K562 (cell line): ENCODE data around the gene COL23A1. TPM values are rescaled to one million over a fixed set of nuclear protein-coding genes. Genes with fewer than 3 reads are reported as not detected.

Experiments
- ATAC-seq: fragments of 200-7000 bp; cut with Tn5 transposase; 3 replicates; pipeline ENCODE4 v1.9.1; 2020; ENCODE audit warnings: moderate library complexity
- BruUV-seq: library from RNA; stranded (reverse); fragments of 400-500 nt; replicated peaks from 2 replicates; lab custom pipeline; 2021; lab: Mats Ljungman, UMichigan
- CTCF ChIA-PET: fragments of 300-600 bp; formaldehyde crosslinking; extraction: SDS; loops from one replicate; lab custom pipeline; 2021; ENCODE audit warnings: low intra/inter-chr PET ratio; lab: Yijun Ruan, JAX
- POLR2A ChIA-PET: fragments of 300-600, 350-650 bp; sonication (Branson Sonifier 250); formaldehyde crosslinking; extraction: SDS; loops from one replicate; lab custom pipeline; 2021; ENCODE audit warnings: antibody characterized with exemption, inconsistent platforms; lab: Yijun Ruan, JAX
- DNase-seq, 4 experiments: peaks; one replicate each; pipeline versions ENCODE4 v3.0.0 to v3.0.0-alpha.2; 2011 to 2018; ENCODE audit warnings: low spot score in 3 of 4, mixed read lengths in 3 of 4; ENCODE audit errors: extremely low read depth in 1 of 4
- FAIRE-seq: peaks from 2 replicates; lab custom pipeline; 2011; peaks lifted over from hg19 to GRCh38; lab: Jason Lieb, UNC
- H2AFZ ChIP-seq: 2 replicates; pipeline ENCODE4 v1.6.0; 2011; ENCODE audit warnings: low read depth, low read length, control low read depth, inconsistent platforms
- H3K27ac ChIP-seq: fragments of 200-600 bp; 3 replicates; pipeline ENCODE4 v1.8.0; 2011; ENCODE audit warnings: low read depth, mild to moderate bottlenecking, control low read depth, inconsistent platforms, low read length, moderate library complexity, mixed read lengths; ENCODE audit errors: extremely low read depth
- H3K27me3 ChIP-seq, 2 experiments: fragments of 300-600 bp in 1 of 2; 2 replicates in 1 of 2; 3 replicates in 1 of 2; pipeline versions ENCODE4 v1.6.0 to v1.8.0; 2011; ENCODE audit warnings: inconsistent platforms in 2 of 2, low read length in 2 of 2, mild to moderate bottlenecking in 1 of 2, mixed read lengths in 1 of 2, moderate library complexity in 1 of 2; ENCODE audit not compliant: control insufficient read depth in 2 of 2, insufficient read depth in 2 of 2
- H3K36me3 ChIP-seq: fragments of 300-600 bp; 3 replicates; pipeline ENCODE4 v1.8.0; 2011; ENCODE audit warnings: mild to moderate bottlenecking, low read length, inconsistent platforms; ENCODE audit not compliant: control insufficient read depth, insufficient read depth
- H3K4me1 ChIP-seq, 2 experiments: fragments of 200-600 bp in 1 of 2; replicated peaks in 1 of 2; 2 replicates in 1 of 2; 3 replicates in 1 of 2; pipeline versions ENCODE4 v1.5.1 to v1.8.0; 2011; ENCODE audit warnings: inconsistent platforms in 2 of 2, low read length in 2 of 2, mild to moderate bottlenecking in 1 of 2, mixed read lengths in 1 of 2, moderate library complexity in 1 of 2; ENCODE audit not compliant: control insufficient read depth in 2 of 2, insufficient read depth in 2 of 2
- H3K4me2 ChIP-seq: 2 replicates; pipeline ENCODE4 v1.6.1; 2011; ENCODE audit warnings: low read length, control low read depth, inconsistent platforms, mixed read lengths; ENCODE audit not compliant: insufficient read depth
- H3K4me3 ChIP-seq: fragments of 200-600 bp; sonication (generic), shearing (Covaris generic); 2 replicates; pipeline ENCODE4 v1.5.1; 2016; ENCODE audit warnings: control low read depth, inconsistent platforms
- H3K79me2 ChIP-seq: fragments of 200-600 bp; 3 replicates; pipeline ENCODE4 v1.8.0; 2011; ENCODE audit warnings: low read length, inconsistent platforms; ENCODE audit not compliant: control insufficient read depth, insufficient read depth
- H3K9ac ChIP-seq, 2 experiments: 2 replicates each; pipeline versions ENCODE4 v1.6.0 to v1.6.1; 2011; ENCODE audit warnings: low read depth in 2 of 2, low read length in 2 of 2, control low read depth in 1 of 2, inconsistent platforms in 1 of 2, mild to moderate bottlenecking in 1 of 2, mixed read lengths in 1 of 2; ENCODE audit not compliant: insufficient read depth in 1 of 2
- H3K9me1 ChIP-seq: one replicate; pipeline ENCODE4 v1.6.0; 2011; ENCODE audit warnings: inconsistent platforms, mild to moderate bottlenecking, low read length, moderate library complexity; ENCODE audit not compliant: control insufficient read depth, insufficient read depth
- H3K9me3 ChIP-seq: replicated peaks from 2 replicates; pipeline ENCODE4 v1.5.1; 2011; ENCODE audit warnings: low read depth, low read length, inconsistent platforms; ENCODE audit not compliant: control insufficient read depth, insufficient read depth
- H4K20me1 ChIP-seq: replicated peaks from 2 replicates; pipeline ENCODE4 v1.6.1; 2011; ENCODE audit warnings: low read length, inconsistent platforms, mixed read lengths; ENCODE audit not compliant: control insufficient read depth, insufficient read depth
- ARID3B ChIP-seq: fragments of 250-450 bp; sonication (Bioruptor Pico); IDR thresholded peaks from 2 replicates; pipeline ENCODE4 v1.4.0; 2020; ENCODE audit warnings: borderline replicate concordance
- FOXA3 ChIP-seq, 2 experiments: fragments of 450-650 bp in 1 of 2; sonication (generic) in 1 of 2; formaldehyde crosslinking; IDR thresholded peaks in 1 of 2; conservative IDR thresholded peaks in 1 of 2; 2 replicates each; pipeline versions ENCODE4 v1.4.0 to v1.8.0; 2020 to 2022; ENCODE audit warnings: mild to moderate bottlenecking in 2 of 2, missing genetic modification reagents in 1 of 2
- KDM5B ChIP-seq: fragments of 200-600 bp; sonication (generic); IDR thresholded peaks from 2 replicates; pipeline ENCODE4 v1.6.1; 2012; ENCODE audit warnings: low read depth, mild to moderate bottlenecking, moderate library complexity, low read length, control low read depth, inconsistent platforms; ENCODE audit not compliant: insufficient replicate concordance
- MCM2 ChIP-seq: fragments of 450-650 bp; IDR thresholded peaks from 2 replicates; pipeline ENCODE4 v1.6.1; 2017; ENCODE audit warnings: low read depth, mild to moderate bottlenecking
- MXI1 ChIP-seq: IDR thresholded peaks from 2 replicates; pipeline ENCODE4 v1.6.1; 2011; ENCODE audit warnings: low read depth, mild to moderate bottlenecking, improper control_type of control experiment, low read length
- NFE2 ChIP-seq: IDR thresholded peaks from 2 replicates; pipeline ENCODE4 v1.6.1; 2014; ENCODE audit warnings: antibody characterized with exemption, low read depth
- PRPF4 ChIP-seq: fragments of 200-400 bp; formaldehyde crosslinking; IDR thresholded peaks from one replicate; pipeline ENCODE4 v1.6.1; 2017; ENCODE audit warnings: low read length, low read depth, mild to moderate bottlenecking; ENCODE audit not compliant: insufficient read depth, poor library complexity, severe bottlenecking
- SMAD3 ChIP-seq: fragments of 450-650 bp; formaldehyde crosslinking; conservative IDR thresholded peaks from 2 replicates; pipeline ENCODE4 v1.4.0; 2020; ENCODE audit warnings: mild to moderate bottlenecking
- SNRNP70 ChIP-seq: fragments of 200-400 bp; formaldehyde crosslinking; optimal IDR thresholded peaks from 2 replicates; pipeline ENCODE3; 2017; ENCODE audit warnings: low read depth, low read length
- SP2 ChIP-seq: IDR thresholded peaks from 2 replicates; pipeline ENCODE4 v1.6.1; 2011; ENCODE audit warnings: mild to moderate bottlenecking, low read depth, low read length, moderate library complexity; ENCODE audit not compliant: poor library complexity, severe bottlenecking; ENCODE audit errors: extremely low read depth
- ZNF12 ChIP-seq: sonication (generic); formaldehyde crosslinking; IDR thresholded peaks from 2 replicates; pipeline ENCODE4 v1.4.0; 2020; ENCODE audit warnings: mild to moderate bottlenecking, missing genetic modification reagents
- ZNF224 ChIP-seq: sonication (generic); formaldehyde crosslinking; IDR thresholded peaks from 2 replicates; pipeline ENCODE4 v1.8.0; 2022; ENCODE audit warnings: mild to moderate bottlenecking, missing genetic modification reagents
- ZNF830 ChIP-seq: fragments of 250-450 bp; sonication (Bioruptor Pico); IDR thresholded peaks from 2 replicates; pipeline ENCODE4 v1.5.0; 2021; ENCODE audit warnings: mild to moderate bottlenecking
- WGBS: fragments of 100-300 bp; shearing (Covaris generic); methylation state at CpG from one replicate; pipeline ENCODE4 v1.1.6; 2016; ENCODE audit warnings: low coverage, mixed read lengths; ENCODE audit not compliant: insufficient coverage; ENCODE audit errors: missing lambda C conversion rate; 5-methylcytosine and 5-hydroxymethylcytosine counted together
- in situ Hi-C: fragments of 300-500 bp; cut with MboI; formaldehyde crosslinking; loops from 4 replicates; pipeline ENCODE4 v1.15.0; 2018; ENCODE audit warnings: inconsistent platforms, mixed read lengths
- intact Hi-C: fragments of 100-400 bp; cut with micrococcal nuclease; formaldehyde crosslinking; loops from 2 replicates; pipeline ENCODE4 v1.14.2; 2022
- polyA plus RNA-seq, 8 experiments: library from polyadenylated mRNA; depleted of rRNA in 4 of 8; stranded (reverse) in 5 of 8; unstranded in 3 of 8; fragments of >200 nt; fragmentation: Nextera tagmentation in 2 of 8; fragmentation: Illumina TruSeq in 1 of 8; extraction: Ambion mirVana in 2 of 8; extraction: Trizol in 1 of 8; gene quantifications; 2 replicates each; pipeline versions ENCODE4 v1.2.1 to v1.2.3, GENCODE V29; 2011 to 2014; ENCODE audit warnings: inconsistent platforms in 1 of 8, missing spikeins in 1 of 8
- total RNA-seq, 7 experiments: library from RNA; depleted of rRNA in 6 of 7; stranded (reverse); fragments of >200 nt in 6 of 7; fragmentation: Illumina TruSeq in 2 of 7; extraction: Trizol in 2 of 7; gene quantifications; 2 replicates each; pipeline versions ENCODE4 v1.2.1 to v1.2.3, GENCODE V29; 2011 to 2021; ENCODE audit warnings: low replicate concordance in 1 of 7
- TF ChIP-seq, protein P1 (sequence below): fragments of 450-650 bp; IDR thresholded peaks from 2 replicates; pipeline ENCODE4 v1.6.1; 2016; ENCODE audit warnings: low read depth, mild to moderate bottlenecking, moderate library complexity

The COL23A1 gene
- total and polyA plus RNA-seq, 9 of the 15 experiments (the other 6 are each of a cell fraction or from before 2014, with no cell fraction given), result 0.09 TPM; not detected in 8

DNA sequence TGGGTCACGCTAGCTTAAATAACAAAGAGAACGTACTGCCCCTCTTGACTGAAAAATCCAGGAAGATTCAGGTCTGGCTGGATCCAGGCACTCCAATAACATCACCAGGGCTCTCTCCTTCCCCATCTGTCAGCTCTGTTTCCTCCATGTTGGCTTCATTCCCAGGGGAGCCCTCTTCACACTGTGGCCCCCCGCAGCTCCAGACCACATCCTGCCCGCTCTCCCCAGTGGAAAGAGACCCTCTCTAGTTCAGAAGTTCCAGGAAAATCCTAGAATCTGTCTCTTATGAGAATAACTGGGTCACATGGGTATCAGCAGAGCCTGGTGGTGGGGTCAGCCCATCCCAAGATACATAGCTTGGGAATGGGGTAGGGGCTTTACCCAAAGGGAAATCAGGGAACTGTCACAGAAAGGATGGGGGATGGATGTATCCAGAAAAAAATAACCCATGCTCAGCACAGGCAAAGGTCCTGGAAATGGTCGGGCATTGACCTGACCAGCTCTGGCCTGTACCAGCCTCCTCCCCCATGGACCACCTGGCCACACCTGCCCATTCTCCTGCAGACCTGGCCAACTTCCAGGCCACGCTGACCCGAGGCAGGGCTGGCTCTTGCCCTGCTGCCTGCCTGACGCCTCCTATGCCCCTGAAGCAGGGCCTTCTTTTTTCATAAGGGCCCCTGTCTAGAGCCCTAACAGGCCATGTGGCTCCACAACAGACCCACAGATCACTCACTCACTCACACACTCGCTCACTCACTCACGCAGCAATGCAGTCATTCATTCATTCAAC lies 65.9 kb downstream of the COL23A1 start:
- CTCF ChIA-PET, result no interaction called here
- no peak for TF ChIP-seq SMAD3 (CRISPR knock-in tag)
- no peak for TF ChIP-seq ZNF830 (CRISPR knock-in tag)
- TF ChIP-seq ARID3B (CRISPR knock-in tag), result no peak
- no peak for TF ChIP-seq MCM2
- TF ChIP-seq ZNF12 (CRISPR knock-in tag), result no peak
- no peak for TF ChIP-seq SP2
- no peak for TF ChIP-seq SNRNP70
- TF ChIP-seq, protein P1, sequence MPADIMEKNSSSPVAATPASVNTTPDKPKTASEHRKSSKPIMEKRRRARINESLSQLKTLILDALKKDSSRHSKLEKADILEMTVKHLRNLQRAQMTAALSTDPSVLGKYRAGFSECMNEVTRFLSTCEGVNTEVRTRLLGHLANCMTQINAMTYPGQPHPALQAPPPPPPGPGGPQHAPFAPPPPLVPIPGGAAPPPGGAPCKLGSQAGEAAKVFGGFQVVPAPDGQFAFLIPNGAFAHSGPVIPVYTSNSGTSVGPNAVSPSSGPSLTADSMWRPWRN, result no peak
- no peak for TF ChIP-seq FOXA3 (CRISPR knock-in tag; conservative IDR thresholded peaks at IDR 0.05 in 1 of 2, IDR thresholded peaks at IDR 0.05 in 1 of 2)
- no peak for TF ChIP-seq ZNF224 (CRISPR knock-in tag)
- no peak for TF ChIP-seq NFE2
- no peak for TF ChIP-seq PRPF4
- TF ChIP-seq MXI1, result no peak
- no peak for TF ChIP-seq KDM5B
- Histone ChIP-seq H3K27me3 (peaks cover 13 to 60% of the 10 kb centered on the region in 2 experiments), H3K36me3 (no peaks in the 10 kb centered on the region), H3K9me1 (no peaks in the 10 kb centered on the region), H4K20me1 (no peaks in the 10 kb centered on the region), H2AFZ (no peak overlapping the region), H3K4me1 (no peaks in the 10 kb centered on the region), H3K79me2 (no peaks in the 10 kb centered on the region), H3K4me2 (no peak overlapping the region), H3K4me3 (no peak overlapping the region), H3K27ac (no peak overlapping the region), H3K9ac (no peak overlapping the region), H3K9me3 (no peaks in the 10 kb centered on the region)
- 6% methylated on average over 10 of the region's 10 CpGs for WGBS
- FAIRE-seq (no peak), DNase-seq (no peak), ATAC-seq (no peak)
- intact Hi-C loops (no loop called here), in situ Hi-C loops (no loop called here)
- POLR2A ChIA-PET, result interaction anchor here (0.5 to 0.7 kb wide), 3 partner anchors 13 to 226 kb away, joined by 3 to 4 read pairs (median 4); no protein-coding TSS in a partner anchor
- no TSS peak for BruUV-seq
